Activated CD8-positive, alpha-beta memory T cell treated with anti-CD3 and anti-CD28 coated beads, Interleukin-2, amount 50 U/mL, for 24 hours (primary cell): ENCODE data around the gene PLXDC1.

Source experiments
- DNase-seq: peaks from one replicate; pipeline ENCODE4 v3.0.0-alpha.2; 2020; ENCODE audit errors: extremely low read depth

PLXDC1 gene

GRCh38 chr17:39014795-39015545 lies 136.5 kb downstream of the PLXDC1 start:
- no peak for DNase-seq

DNA sequence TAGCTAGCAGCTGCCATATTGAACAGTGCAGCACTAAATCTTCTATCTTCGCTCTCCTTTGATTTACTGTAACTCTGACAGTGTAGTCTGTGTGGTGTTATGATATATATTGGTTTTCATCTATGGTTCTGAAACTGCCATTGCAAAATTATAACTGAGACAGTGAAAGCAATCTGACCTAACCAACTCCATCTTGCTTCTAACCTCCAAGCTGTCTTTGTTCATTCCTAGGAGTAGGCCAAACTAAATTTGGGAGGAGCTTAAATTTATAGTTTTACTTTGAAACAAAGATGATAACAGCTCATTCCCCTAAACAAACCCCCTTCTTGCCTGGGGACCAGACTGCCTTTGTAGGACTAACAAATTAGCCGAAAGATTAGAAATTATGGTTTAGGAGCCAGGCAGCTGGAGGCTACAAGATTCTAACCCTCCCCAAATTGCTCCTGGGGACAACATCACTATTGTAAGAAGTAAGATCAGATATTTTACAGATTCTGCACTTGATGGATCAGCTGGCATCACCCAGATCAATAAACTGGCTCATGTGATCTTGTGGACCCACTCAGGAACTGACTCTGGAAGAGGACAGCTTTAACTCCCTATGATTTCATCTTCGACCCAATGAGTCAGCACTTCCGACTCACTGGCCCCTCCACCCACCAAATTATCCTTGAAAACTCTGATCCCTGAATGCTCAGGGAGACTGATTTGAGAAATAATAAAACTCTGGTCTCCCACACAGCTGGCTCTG lies 137.2 kb downstream of the PLXDC1 start:
- no peak for DNase-seq
